PC-9 (cell line): ENCODE measurements around the gene CPNE1. TPM values are rescaled to one million over a fixed set of nuclear protein-coding genes. Genes with fewer than 3 reads are reported as not detected.

Source experiments
- BruUV-seq: library from RNA; stranded (reverse); fragments of 400-500 nt; replicated peaks from 2 replicates; lab custom pipeline; 2021; lab: Mats Ljungman, UMichigan
- CTCF ChIA-PET: fragments of 300-600 bp; sonication (Branson Sonifier 250); formaldehyde crosslinking; loops from one replicate; lab custom pipeline; 2022; ENCODE audit warnings: antibody characterized with exemption; lab: Charles Lee
- POLR2A ChIA-PET: fragments of 300-600 bp; sonication (Branson Sonifier 250); formaldehyde crosslinking; loops from one replicate; lab custom pipeline; 2022; ENCODE audit warnings: antibody characterized with exemption; ENCODE audit not compliant: unreplicated experiment; lab: Charles Lee
- DNase-seq, 2 experiments: peaks; one replicate each; pipeline versions ENCODE4 v3.0.0 to v3.0.0-alpha.2; 2015 to 2022; ENCODE audit warnings: mixed read lengths in 1 of 2
- H2AFZ ChIP-seq: fragments of 200-600 bp; sonication (generic); 2 replicates; pipeline ENCODE4 v1.8.1; 2017; ENCODE audit warnings: antibody characterized with exemption
- H3F3A ChIP-seq: fragments of 200-600 bp; sonication (generic); 2 replicates; pipeline ENCODE4 v1.8.1; 2017; ENCODE audit warnings: antibody characterized with exemption, mild to moderate bottlenecking, low read depth; ENCODE audit not compliant: insufficient read depth
- H3K27ac ChIP-seq: fragments of 200-600 bp; sonication (generic); 2 replicates; pipeline ENCODE4 v1.6.1; 2016; ENCODE audit warnings: mixed run types
- H3K27me3 ChIP-seq: fragments of 200-600 bp; sonication (generic); 2 replicates; pipeline ENCODE4 v1.6.1; 2016; ENCODE audit warnings: low read depth, mixed run types; ENCODE audit not compliant: insufficient read depth
- H3K36me3 ChIP-seq: fragments of 200-600 bp; sonication (generic); 2 replicates; pipeline ENCODE4 v1.6.1; 2016; ENCODE audit warnings: low read depth, mixed run types
- H3K4me1 ChIP-seq: fragments of 200-600 bp; sonication (generic); replicated peaks from 2 replicates; pipeline ENCODE4 v1.6.1; 2016; ENCODE audit warnings: mixed run types; ENCODE audit not compliant: insufficient read depth
- H3K4me2 ChIP-seq: fragments of 200-600 bp; sonication (generic); 2 replicates; pipeline ENCODE4 v1.6.1; 2017; ENCODE audit warnings: mixed run types
- H3K4me3 ChIP-seq: fragments of 200-600 bp; sonication (generic); 2 replicates; pipeline ENCODE4 v1.6.1; 2016; ENCODE audit warnings: mixed run types
- H3K79me2 ChIP-seq: fragments of 200-600 bp; sonication (generic); 2 replicates; pipeline ENCODE4 v1.6.1; 2017; ENCODE audit warnings: low read depth, mixed run types
- H3K9me2 ChIP-seq: fragments of 200-600 bp; sonication (generic); 2 replicates; pipeline ENCODE4 v1.8.1; 2017; ENCODE audit warnings: mild to moderate bottlenecking; ENCODE audit not compliant: insufficient read depth
- H3K9me3 ChIP-seq: fragments of 200-600 bp; sonication (generic); 2 replicates; pipeline ENCODE4 v1.8.1; 2016; ENCODE audit warnings: low read depth; ENCODE audit not compliant: insufficient read depth
- H4K20me1 ChIP-seq: fragments of 200-600 bp; sonication (generic); 2 replicates; pipeline ENCODE4 v1.8.1; 2017; ENCODE audit not compliant: insufficient read depth
- EZH2 ChIP-seq: fragments of 200-600 bp; sonication (generic); IDR thresholded peaks from 2 replicates; pipeline ENCODE4 v1.8.0; 2017; ENCODE audit warnings: antibody characterized with exemption, low read depth
- intact Hi-C: fragments of 100-400 bp; cut with micrococcal nuclease; formaldehyde crosslinking; loops from one replicate; pipeline ENCODE4 v1.10.0; 2022; ENCODE audit not compliant: unreplicated experiment
- total RNA-seq: library from RNA; stranded (reverse); gene quantifications from 2 replicates; pipeline ENCODE4 v1.2.3, GENCODE V29; 2021
- TF ChIP-seq, protein P1 (sequence below): fragments of 200-600 bp; sonication (generic); conservative IDR thresholded peaks from 2 replicates; pipeline ENCODE4 v1.6.1; 2017; ENCODE audit warnings: mixed run types, antibody characterized with exemption, mild to moderate bottlenecking, moderate library complexity

CPNE1 gene
- total RNA-seq, 1 experiment from 2014 or later = 271 TPM

DNA sequence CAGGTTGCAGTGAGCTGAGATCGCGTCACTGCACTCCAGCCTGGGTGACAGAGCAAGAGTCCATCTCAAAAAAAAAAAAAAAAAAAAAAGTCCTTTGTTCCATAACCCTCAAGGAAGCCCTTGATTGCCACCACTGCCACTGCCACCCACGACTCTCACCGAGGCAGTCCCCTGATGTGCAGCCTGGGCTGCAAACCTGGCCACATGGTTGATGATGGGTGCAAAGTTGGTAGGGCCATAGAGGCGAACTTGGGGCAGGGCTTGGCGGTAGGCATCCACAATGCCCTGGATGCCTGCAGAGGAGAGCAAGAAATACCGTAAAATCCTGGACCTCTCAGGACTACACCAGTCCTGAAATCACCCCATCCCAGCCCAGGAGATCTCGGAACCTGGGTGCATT lies 37.6 kb downstream of the CPNE1 start:
- H3K9me2 ChIP-seq = no peaks in the 10 kb centered on the region

DNA sequence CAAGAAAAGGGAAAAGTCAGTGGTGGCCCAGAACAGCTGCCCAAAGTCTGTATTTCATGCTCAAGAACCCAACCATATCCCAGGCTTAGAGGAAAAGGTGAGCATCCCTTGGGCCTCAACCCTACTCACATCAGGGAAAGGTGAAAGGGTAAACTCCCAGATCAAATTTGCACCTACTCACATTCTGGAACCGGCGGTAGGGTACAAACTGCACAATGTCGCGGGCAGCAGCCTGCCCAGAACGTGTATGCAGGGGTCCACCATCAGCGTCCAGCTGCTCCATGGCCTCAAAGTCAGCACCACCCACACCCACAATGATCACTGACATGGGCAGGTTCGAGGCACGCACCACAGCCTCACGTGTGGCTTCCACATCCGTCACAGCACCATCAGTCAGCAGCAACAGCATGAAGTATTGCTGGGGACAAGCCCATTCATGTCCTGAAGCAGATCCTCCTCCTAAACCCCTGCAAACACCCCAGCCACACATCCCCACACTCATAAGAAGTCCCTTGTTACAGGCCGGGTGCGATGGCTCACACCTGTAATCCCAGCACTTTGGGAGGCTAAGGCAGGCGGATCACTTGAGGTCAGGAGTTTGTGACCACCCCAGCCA lies 38.2 kb downstream of the CPNE1 start:
- H3K36me3 ChIP-seq = peaks cover 18% of the 10 kb centered on the region; the same call in 1 of the 2 replicates
- POLR2A ChIA-PET = no interaction called here
- TSS peak; percentile 14 for BruUV-seq

More for the DNA sequence above, 37.6 kb downstream of the CPNE1 start:
- Histone ChIP-seq H3K79me2 (no peaks in the 10 kb centered on the region), H3K27me3 (no peaks in the 10 kb centered on the region), H3K9me3 (no peaks in the 10 kb centered on the region), H3K4me2 (no peak overlapping the region), H3K4me3 (no peak overlapping the region), H2AFZ (no peak overlapping the region), H4K20me1 (peaks cover 9% of the 10 kb centered on the region; the same call in 1 of the 2 replicates), H3F3A (peaks cover 23% of the 10 kb centered on the region; the same call in 1 of the 2 replicates), H3K4me1 (no peaks in the 10 kb centered on the region), H3K36me3 (peaks cover 18% of the 10 kb centered on the region; the same call in 1 of the 2 replicates), H3K27ac (no peak overlapping the region)
- intact Hi-C loops = no loop called here
- BruUV-seq = no TSS peak
- ChIA-PET POLR2A (no interaction called here), CTCF (no interaction called here)
- no peak for TF ChIP-seq EZH2
- TF ChIP-seq, protein P1, sequence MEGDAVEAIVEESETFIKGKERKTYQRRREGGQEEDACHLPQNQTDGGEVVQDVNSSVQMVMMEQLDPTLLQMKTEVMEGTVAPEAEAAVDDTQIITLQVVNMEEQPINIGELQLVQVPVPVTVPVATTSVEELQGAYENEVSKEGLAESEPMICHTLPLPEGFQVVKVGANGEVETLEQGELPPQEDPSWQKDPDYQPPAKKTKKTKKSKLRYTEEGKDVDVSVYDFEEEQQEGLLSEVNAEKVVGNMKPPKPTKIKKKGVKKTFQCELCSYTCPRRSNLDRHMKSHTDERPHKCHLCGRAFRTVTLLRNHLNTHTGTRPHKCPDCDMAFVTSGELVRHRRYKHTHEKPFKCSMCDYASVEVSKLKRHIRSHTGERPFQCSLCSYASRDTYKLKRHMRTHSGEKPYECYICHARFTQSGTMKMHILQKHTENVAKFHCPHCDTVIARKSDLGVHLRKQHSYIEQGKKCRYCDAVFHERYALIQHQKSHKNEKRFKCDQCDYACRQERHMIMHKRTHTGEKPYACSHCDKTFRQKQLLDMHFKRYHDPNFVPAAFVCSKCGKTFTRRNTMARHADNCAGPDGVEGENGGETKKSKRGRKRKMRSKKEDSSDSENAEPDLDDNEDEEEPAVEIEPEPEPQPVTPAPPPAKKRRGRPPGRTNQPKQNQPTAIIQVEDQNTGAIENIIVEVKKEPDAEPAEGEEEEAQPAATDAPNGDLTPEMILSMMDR = no peak
- no peak for DNase-seq

DNA sequence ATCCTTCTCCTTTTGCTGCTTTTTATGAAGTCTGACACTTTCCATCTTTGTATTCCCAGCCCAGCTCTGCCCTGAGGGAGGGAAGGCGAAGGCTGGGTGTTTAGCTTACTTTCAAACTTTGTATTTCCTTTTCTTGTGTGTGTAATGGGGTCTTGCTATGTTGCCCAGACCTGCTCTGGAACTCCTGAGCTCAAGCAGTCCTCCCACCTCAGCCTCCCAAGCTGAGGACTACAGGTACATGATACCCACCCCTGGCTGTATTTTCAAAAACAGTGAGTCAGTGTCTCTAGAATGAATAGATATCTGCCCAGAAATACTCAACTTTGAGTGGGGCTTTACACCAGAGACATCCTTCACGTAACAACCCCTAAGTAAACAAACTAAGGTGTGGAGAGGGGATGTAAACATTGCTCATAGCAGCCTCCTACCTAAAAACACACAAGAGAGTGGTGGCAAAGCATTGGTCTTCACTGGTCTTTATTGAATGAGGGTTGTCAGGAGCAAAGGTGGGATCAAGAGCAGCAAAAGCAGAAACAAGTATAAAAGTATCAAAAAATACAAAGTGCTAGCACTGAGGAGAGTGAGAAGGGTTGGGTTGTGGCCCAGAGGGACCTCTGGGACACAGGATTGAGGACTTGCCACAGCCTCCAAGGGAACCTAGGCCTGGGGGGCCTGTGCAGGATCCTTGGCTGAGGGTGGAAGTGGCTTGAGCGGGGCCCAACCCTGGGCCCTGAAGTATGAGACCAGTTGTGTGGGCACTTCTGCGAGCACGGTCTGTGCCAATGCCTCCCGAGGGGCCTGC lies 38.9 kb downstream of the CPNE1 start:
- intact Hi-C loops = no loop called here
- CTCF ChIA-PET = no interaction called here
- no peak overlapping the region for H2AFZ ChIP-seq
- no peaks in the 10 kb centered on the region for H3K4me1 ChIP-seq
- H3K27ac ChIP-seq = no peak overlapping the region
- H3K4me3 ChIP-seq = no peak overlapping the region
- no peak overlapping the region for H3K4me2 ChIP-seq
- TF ChIP-seq, protein P1 = no peak
- TF ChIP-seq EZH2 = no peak
- no peaks in the 10 kb centered on the region for H3K79me2 ChIP-seq
- no peaks in the 10 kb centered on the region for H3K9me3 ChIP-seq
- peaks cover 18% of the 10 kb centered on the region; the same call in 1 of the 2 replicates for H3K36me3 ChIP-seq
- H4K20me1 ChIP-seq = peaks cover 9% of the 10 kb centered on the region; the same call in 1 of the 2 replicates
- H3F3A ChIP-seq = peaks cover 35% of the 10 kb centered on the region
- POLR2A ChIA-PET = interaction anchor here (0.6 to 0.7 kb wide), 2 partner anchors 941 to 1311 kb away, joined by 8 to 9 read pairs; no protein-coding TSS in a partner anchor
- no peak for DNase-seq
- H3K9me2 ChIP-seq = no peaks in the 10 kb centered on the region
- BruUV-seq = no TSS peak
- H3K27me3 ChIP-seq = no peaks in the 10 kb centered on the region

More for the DNA sequence above, 38.2 kb downstream of the CPNE1 start:
- CTCF ChIA-PET = no interaction called here
- no peak overlapping the region for H3K4me3 ChIP-seq
- no peak for TF ChIP-seq EZH2
- TF ChIP-seq, protein P1 = no peak
- H3K4me1 ChIP-seq = no peaks in the 10 kb centered on the region
- no peaks in the 10 kb centered on the region for H3K79me2 ChIP-seq
- H3K4me2 ChIP-seq = no peak overlapping the region
- peaks cover 28% of the 10 kb centered on the region for H3F3A ChIP-seq
- DNase-seq = no peak
- H2AFZ ChIP-seq = no peak overlapping the region
- H3K27ac ChIP-seq = no peak overlapping the region
- no peaks in the 10 kb centered on the region for H3K27me3 ChIP-seq
- no peaks in the 10 kb centered on the region for H3K9me2 ChIP-seq
- intact Hi-C loops = no loop called here
- peaks cover 9% of the 10 kb centered on the region; the same call in 1 of the 2 replicates for H4K20me1 ChIP-seq
- H3K9me3 ChIP-seq = no peaks in the 10 kb centered on the region
